Measurements from ENCODE around the gene FGD4.

DNA sequence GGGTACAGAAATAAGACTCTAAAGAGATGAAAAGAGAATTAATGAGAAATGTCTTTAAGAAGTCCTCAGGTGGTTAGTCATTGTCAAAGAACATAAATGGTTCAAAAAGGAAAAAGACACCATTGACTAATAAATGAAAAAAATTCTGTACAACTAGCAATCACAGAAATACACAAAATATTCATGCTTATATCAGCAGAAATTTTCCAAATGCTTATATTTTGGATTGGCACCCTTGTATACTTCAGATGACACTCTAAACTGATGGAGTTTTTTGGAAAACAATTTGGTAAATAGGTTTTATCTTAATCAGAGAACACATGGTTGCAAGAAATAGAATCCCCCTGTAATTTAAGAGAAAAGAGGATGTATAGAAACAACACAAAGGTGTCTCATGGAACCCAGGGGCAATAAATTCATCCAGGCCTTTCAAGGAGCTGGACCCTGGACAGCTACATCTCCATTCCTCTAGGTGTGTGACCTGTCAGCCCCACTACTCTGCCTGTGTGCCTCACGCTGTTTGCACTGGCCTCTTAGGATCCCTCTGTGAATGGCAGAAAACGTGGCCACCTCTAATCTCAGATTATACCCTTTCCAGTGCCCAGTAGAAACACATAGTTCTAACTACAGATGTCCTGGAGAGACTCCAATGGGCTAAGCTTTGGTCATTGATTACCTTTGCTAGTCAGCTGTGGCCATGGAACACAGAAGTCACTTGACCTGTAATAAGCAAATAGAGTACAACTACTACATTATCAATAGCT is 110.2 kb downstream of the FGD4 start:
- no peak for TF ChIP-seq FOXA1 (IDR thresholded peaks at IDR 0.05)
- no peak for TF ChIP-seq BHLHE40 (IDR thresholded peaks at IDR 0.05; ENCODE audit: borderline replicate concordance)
- no peak for TF ChIP-seq HDGF (IDR thresholded peaks at IDR 0.05; ENCODE audit: borderline replicate concordance)
- TF ChIP-seq FOXK2 (IDR thresholded peaks at IDR 0.05) = no peak
- TF ChIP-seq FOXM1 (IDR thresholded peaks at IDR 0.05; ENCODE audit: borderline replicate concordance) = no peak
- TF ChIP-seq SP1 (IDR thresholded peaks at IDR 0.05) = no peak
- TF ChIP-seq CTBP1 (IDR thresholded peaks at IDR 0.05; ENCODE audit: borderline replicate concordance) = no peak
- TF ChIP-seq NFRKB (IDR thresholded peaks at IDR 0.05) = no peak

Measured in HEK293T (cell line).